NCI-H82 treated with DMSO at 0.1 percent for 48 hours (cell line): ENCODE measurements around the gene C12orf50.
"Not testable (repeated sequence)": the region's sequence is repeated elsewhere in the genome, so short reads cannot be mapped to it uniquely, and the experiment has no call there.

Source experiments
- DNase-seq: peaks from one replicate; lab custom pipeline; 2025; ENCODE audit not compliant: unreplicated experiment; lab: John Stamatoyannopoulos, UW

Gene C12orf50

GRCh38 chr12:87991483-87991882 is 37.7 kb downstream of the C12orf50 start:
- no peak for DNase-seq

GRCh38 chr12:87988534-87988933 is 40.7 kb downstream of the C12orf50 start:
- DNase-seq: no peak

- DNase-seq: no peak
Observed at GRCh38 chr12:87985069-87985675, 44.0 kb downstream of the C12orf50 start.

- DNase-seq: no peak
Observed at GRCh38 chr12:87982208-87982607, 47.0 kb downstream of the C12orf50 start.

GRCh38 chr12:87981495-87981894 is 47.7 kb downstream of the C12orf50 start:
- no peak for DNase-seq

- no peak for DNase-seq
Observed at GRCh38 chr12:87975879-87976278, 53.3 kb downstream of the C12orf50 start.

- no peak for DNase-seq
Observed at GRCh38 chr12:87967871-87968270, 61.3 kb downstream of the C12orf50 start.

- DNase-seq: no peak
Observed at GRCh38 chr12:87960566-87960965, 68.6 kb downstream of the C12orf50 start.

- not testable (repeated sequence) for DNase-seq
Observed at GRCh38 chr12:87954028-87954427, 75.2 kb downstream of the C12orf50 start.

GRCh38 chr12:87953256-87953860 is 75.8 kb downstream of the C12orf50 start:
- peak; percentile 15 for DNase-seq

GRCh38 chr12:87952850-87953249 is 76.4 kb downstream of the C12orf50 start:
- no peak for DNase-seq

GRCh38 chr12:87952223-87952622 is 77.0 kb downstream of the C12orf50 start:
- no peak for DNase-seq

GRCh38 chr12:87943762-87944161 is 85.4 kb downstream of the C12orf50 start:
- DNase-seq: no peak

GRCh38 chr12:87943023-87943422 is 86.2 kb downstream of the C12orf50 start:
- DNase-seq: no peak

GRCh38 chr12:87939182-87939581 is 90.0 kb downstream of the C12orf50 start:
- no peak for DNase-seq

- DNase-seq: no peak
Observed at GRCh38 chr12:87935216-87935615, 94.0 kb downstream of the C12orf50 start.

GRCh38 chr12:87933991-87934390 is 95.2 kb downstream of the C12orf50 start:
- no peak for DNase-seq

- DNase-seq: no peak
Observed at GRCh38 chr12:87931812-87932211, 97.4 kb downstream of the C12orf50 start.

GRCh38 chr12:87930627-87931026 is 98.6 kb downstream of the C12orf50 start:
- DNase-seq: no peak
